Spleen (tissue), 11 donors: Measurements from ENCODE around the gene OBSCN. TPM values are rescaled to one million over a fixed set of nuclear protein-coding genes. Genes with fewer than 3 reads are reported as not detected.
A peak's percentile ranks its signal among the peaks of the same experiment; 100 is the strongest.

Source experiments
- DNase-seq: peaks from one replicate; pipeline ENCODE4 v3.0.0-alpha.2; 2020
- H3K27ac ChIP-seq, 8 donors: fragments of 200-600 bp; sonication (generic) in 7 of 8; 1 replicate in 4 of 8; 2 replicates in 4 of 8; pipeline versions ENCODE4 v1.5.0 to v1.8.0; 2016 to 2021; ENCODE audit warnings: inconsistent platforms in 4 of 8, mild to moderate bottlenecking in 4 of 8, moderate library complexity in 1 of 8
- H3K27me3 ChIP-seq, 7 donors: fragments of 200-600 bp; sonication (generic) in 6 of 7; replicated peaks in 1 of 7; 1 replicate in 4 of 7; 2 replicates in 3 of 7; pipeline versions ENCODE4 v1.5.0 to v1.8.0; 2016 to 2021; ENCODE audit warnings: inconsistent platforms in 3 of 7, mild to moderate bottlenecking in 1 of 7
- H3K36me3 ChIP-seq, 6 donors: fragments of 200-600 bp; sonication (generic) in 5 of 6; 1 replicate in 4 of 6; 2 replicates in 2 of 6; pipeline versions ENCODE4 v1.5.0 to v1.8.0; 2016 to 2021; ENCODE audit warnings: inconsistent platforms in 2 of 6
- H3K4me1 ChIP-seq, 6 donors: fragments of 200-600 bp; sonication (generic) in 5 of 6; 1 replicate in 3 of 6; 2 replicates in 3 of 6; pipeline versions ENCODE4 v1.5.0 to v1.8.0; 2016 to 2021; ENCODE audit warnings: inconsistent platforms in 3 of 6
- H3K4me3 ChIP-seq, 8 donors: fragments of 200-600 bp; sonication (generic) in 7 of 8; 1 replicate in 4 of 8; 2 replicates in 4 of 8; pipeline versions ENCODE4 v1.5.0 to v1.8.0; 2016 to 2021; ENCODE audit warnings: inconsistent platforms in 4 of 8, mild to moderate bottlenecking in 4 of 8, moderate library complexity in 2 of 8
- H3K9me3 ChIP-seq, 8 donors: fragments of 200-600 bp; sonication (generic) in 7 of 8; 1 replicate in 4 of 8; 2 replicates in 4 of 8; pipeline versions ENCODE4 v1.5.0 to v1.8.0; 2016 to 2021; ENCODE audit warnings: inconsistent platforms in 4 of 8
- POLR2A ChIP-seq, 3 donors: fragments of 450-650 bp; IDR thresholded peaks; one replicate each; pipeline ENCODE4 v1.5.1; 2017; ENCODE audit warnings: antibody characterized with exemption in 3 of 3, mild to moderate bottlenecking in 1 of 3
- POLR2AphosphoS5 ChIP-seq, 3 donors: sonication (generic); formaldehyde crosslinking; IDR thresholded peaks; one replicate each; pipeline ENCODE4 v1.5.1; 2017; ENCODE audit warnings: antibody characterized with exemption in 3 of 3
- WGBS, 5 donors: extraction: QIAGEN DNeasy Blood & Tissue Kit in 3 of 5; methylation state at CpG; one replicate each; pipeline versions ENCODE4 v1.1.5 to v1.1.7; 2013 to 2018; 5-methylcytosine and 5-hydroxymethylcytosine counted together
- intact Hi-C: fragments of 100-400 bp; cut with DNase I; formaldehyde crosslinking; loops from one replicate; pipeline ENCODE4 v1.15.0; 2023; ENCODE audit warnings: low total_unique reads
- polyA plus RNA-seq, 3 donors: library from polyadenylated mRNA; stranded (reverse); fragments of 200-250 nt; gene quantifications; one replicate each; pipeline ENCODE4 v1.2.1, GENCODE V29; 2013
- total RNA-seq, 7 donors: library from RNA; depleted of rRNA in 3 of 7; stranded (reverse); fragments of >200 nt in 3 of 7; fragmentation: NEBNext Ultra II Directional in 4 of 7; extraction: Animal tissue kit (Norgen Biotek cat#: 25700) in 4 of 7; gene quantifications; one replicate each; pipeline versions ENCODE4 v1.1.0 to v1.2.1, GENCODE V29; 2016 to 2021
- TF ChIP-seq, protein P1 (sequence below), 11 experiments: fragments of 200-600 bp in 7 of 11; fragments of 450-650 bp in 4 of 11; sonication (generic) in 4 of 11; IDR thresholded peaks in 8 of 11; conservative IDR thresholded peaks in 3 of 11; 1 replicate in 7 of 11; 2 replicates in 4 of 11; pipeline versions ENCODE4 v1.4.0 to v1.8.0; 2016 to 2021; ENCODE audit warnings: antibody characterized with exemption in 11 of 11, inconsistent platforms in 4 of 11, mild to moderate bottlenecking in 1 of 11
- donor health status: healthy with polysubstance abuse.
- donor health status: DM: no; HTN: no; CAD: no; lungs with moderate emphysema.
- donor health status: DM: no; HTN: no; CAD: no.
- donor health status: Bipolar disorder and iron deficiency.
- donor health status: healthy.
- donor health status: DM: no; HTN: no; CAD: no.
- donor health status: DM: yes; HTN: yes; CAD: no.

OBSCN gene
- total and polyA plus RNA-seq, 10 donors = 12.6 to 71.7 (median 41.9) TPM

DNA sequence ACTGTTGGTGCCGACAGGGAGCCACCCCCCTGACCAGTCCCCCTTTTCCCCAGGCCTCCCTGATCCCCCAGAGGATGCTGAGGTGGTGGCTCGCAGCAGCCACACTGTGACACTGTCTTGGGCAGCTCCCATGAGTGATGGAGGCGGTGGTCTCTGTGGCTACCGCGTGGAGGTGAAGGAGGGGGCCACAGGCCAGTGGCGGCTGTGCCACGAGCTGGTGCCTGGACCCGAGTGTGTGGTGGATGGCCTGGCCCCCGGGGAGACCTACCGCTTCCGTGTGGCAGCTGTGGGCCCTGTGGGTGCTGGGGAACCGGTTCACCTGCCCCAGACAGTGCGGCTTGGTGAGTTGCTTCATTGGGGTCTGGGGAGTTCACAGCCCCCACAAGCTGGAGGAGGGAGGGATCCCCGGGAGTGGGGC is 109.6 kb downstream of the OBSCN start:
- 81 to 94% (median 89%) methylated on average over 12 to 14 of the region's 14 CpGs for WGBS, 5 donors
- Histone ChIP-seq H3K4me1 (no peaks in the 10 kb centered on the region), H3K27ac (no peak overlapping the region), H3K36me3 (peaks cover 0 to 66% (median 41%) of the 10 kb centered on the region in 6 donors), H3K9me3 (peaks cover 0 to 18% (median 12%) of the 10 kb centered on the region in 8 donors), H3K4me3 (no peak overlapping the region), H3K27me3 (no peaks in the 10 kb centered on the region)
- intact Hi-C loops = no loop called here
- TF ChIP-seq POLR2A (IDR thresholded peaks at IDR 0.05) (no peak), POLR2AphosphoS5 (IDR thresholded peaks at IDR 0.05) (no peak)
- TF ChIP-seq, protein P1, sequence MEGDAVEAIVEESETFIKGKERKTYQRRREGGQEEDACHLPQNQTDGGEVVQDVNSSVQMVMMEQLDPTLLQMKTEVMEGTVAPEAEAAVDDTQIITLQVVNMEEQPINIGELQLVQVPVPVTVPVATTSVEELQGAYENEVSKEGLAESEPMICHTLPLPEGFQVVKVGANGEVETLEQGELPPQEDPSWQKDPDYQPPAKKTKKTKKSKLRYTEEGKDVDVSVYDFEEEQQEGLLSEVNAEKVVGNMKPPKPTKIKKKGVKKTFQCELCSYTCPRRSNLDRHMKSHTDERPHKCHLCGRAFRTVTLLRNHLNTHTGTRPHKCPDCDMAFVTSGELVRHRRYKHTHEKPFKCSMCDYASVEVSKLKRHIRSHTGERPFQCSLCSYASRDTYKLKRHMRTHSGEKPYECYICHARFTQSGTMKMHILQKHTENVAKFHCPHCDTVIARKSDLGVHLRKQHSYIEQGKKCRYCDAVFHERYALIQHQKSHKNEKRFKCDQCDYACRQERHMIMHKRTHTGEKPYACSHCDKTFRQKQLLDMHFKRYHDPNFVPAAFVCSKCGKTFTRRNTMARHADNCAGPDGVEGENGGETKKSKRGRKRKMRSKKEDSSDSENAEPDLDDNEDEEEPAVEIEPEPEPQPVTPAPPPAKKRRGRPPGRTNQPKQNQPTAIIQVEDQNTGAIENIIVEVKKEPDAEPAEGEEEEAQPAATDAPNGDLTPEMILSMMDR (IDR thresholded peaks at IDR 0.05 in 8 of 11, conservative IDR thresholded peaks at IDR 0.05 in 3 of 11) = no peak
- DNase-seq = peak; percentile 58

DNA sequence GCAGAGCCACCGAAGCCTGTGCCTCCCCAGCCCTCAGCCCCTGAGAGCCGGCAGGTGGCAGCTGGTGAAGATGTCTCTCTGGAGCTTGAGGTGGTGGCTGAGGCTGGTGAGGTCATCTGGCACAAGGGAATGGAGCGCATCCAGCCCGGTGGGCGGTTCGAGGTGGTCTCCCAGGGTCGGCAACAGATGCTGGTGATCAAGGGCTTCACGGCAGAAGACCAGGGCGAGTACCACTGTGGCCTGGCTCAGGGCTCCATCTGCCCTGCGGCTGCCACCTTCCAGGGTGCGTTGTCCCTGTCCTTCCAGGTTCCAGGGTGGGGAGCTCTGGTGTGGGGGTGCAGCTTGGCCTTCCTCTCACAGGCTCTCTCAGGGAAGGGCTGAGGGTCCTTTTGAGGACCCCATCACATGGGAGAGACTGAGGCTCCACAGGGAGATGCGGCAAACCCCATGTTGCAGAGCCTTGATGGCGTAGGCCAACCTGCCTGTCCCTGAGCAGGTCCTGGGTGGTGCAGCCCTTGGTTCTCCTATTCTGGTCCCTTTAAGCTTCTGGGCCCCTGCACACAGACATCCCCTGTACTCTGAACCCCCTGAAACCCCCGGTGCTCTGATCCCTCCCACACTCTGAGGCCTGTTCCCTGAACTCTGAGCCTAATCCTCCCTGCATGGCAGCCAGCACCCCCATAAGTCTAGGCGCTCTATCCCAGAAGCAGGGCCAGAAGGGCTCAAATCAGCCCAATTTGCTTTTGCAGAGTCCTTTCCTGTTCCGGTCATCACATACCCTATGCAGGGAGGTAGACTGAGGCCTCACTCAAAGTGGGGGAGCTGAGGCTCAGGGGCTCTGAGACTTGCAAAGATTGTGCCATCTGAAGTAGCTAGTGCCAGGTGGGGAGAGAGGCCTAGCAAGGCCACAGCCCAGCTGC is 110.3 kb downstream of the OBSCN start:
- Histone ChIP-seq H3K4me1 (no peaks in the 10 kb centered on the region), H3K4me3 (no peak overlapping the region), H3K36me3 (peaks cover 0 to 73% (median 41%) of the 10 kb centered on the region in 6 donors), H3K27ac (no peak overlapping the region), H3K9me3 (peaks cover 0 to 10% (median 5%) of the 10 kb centered on the region in 8 donors), H3K27me3 (no peaks in the 10 kb centered on the region)
- intact Hi-C loops = no loop called here
- TF ChIP-seq POLR2A (IDR thresholded peaks at IDR 0.05) (no peak), POLR2AphosphoS5 (IDR thresholded peaks at IDR 0.05) (no peak)
- TF ChIP-seq, protein P1 (IDR thresholded peaks at IDR 0.05 in 8 of 11, conservative IDR thresholded peaks at IDR 0.05 in 3 of 11) = no peak
- peak; percentile 61 for DNase-seq
- 82 to 96% (median 89%) methylated on average over 9 to 16 of the region's 16 CpGs for WGBS, 5 donors

DNA sequence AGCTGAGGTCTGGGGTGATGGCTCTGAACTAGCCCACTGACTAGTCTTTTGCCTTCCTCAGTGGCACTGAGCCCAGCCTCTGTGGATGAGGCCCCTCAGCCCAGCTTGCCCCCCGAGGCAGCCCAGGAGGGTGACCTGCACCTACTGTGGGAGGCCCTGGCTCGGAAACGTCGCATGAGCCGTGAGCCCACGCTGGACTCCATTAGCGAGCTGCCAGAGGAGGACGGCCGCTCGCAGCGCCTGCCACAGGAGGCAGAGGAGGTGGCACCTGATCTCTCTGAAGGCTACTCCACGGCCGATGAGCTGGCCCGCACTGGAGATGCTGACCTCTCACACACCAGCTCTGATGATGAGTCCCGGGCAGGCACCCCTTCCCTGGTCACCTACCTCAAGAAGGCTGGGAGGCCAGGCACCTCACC is 111.0 kb downstream of the OBSCN start:
- DNase-seq = peak; percentile 73
- intact Hi-C loops = no loop called here
- TF ChIP-seq POLR2A (IDR thresholded peaks at IDR 0.05) = no peak
- TF ChIP-seq, protein P1 (IDR thresholded peaks at IDR 0.05 in 8 of 11, conservative IDR thresholded peaks at IDR 0.05 in 3 of 11) = no peak
- TF ChIP-seq POLR2AphosphoS5 (IDR thresholded peaks at IDR 0.05) = no peak
- H3K4me1 ChIP-seq = no peaks in the 10 kb centered on the region
- H3K4me3 ChIP-seq = no peak overlapping the region
- no peaks in the 10 kb centered on the region for H3K27me3 ChIP-seq
- 93 to 98% (median 95%) methylated on average over 15 of the region's 15 CpGs for WGBS, 5 donors
- H3K27ac ChIP-seq = no peak overlapping the region
- H3K9me3 ChIP-seq = peaks cover 0 to 4% (median 0%) of the 10 kb centered on the region in 8 donors
- H3K36me3 ChIP-seq = peaks cover 0 to 80% (median 42%) of the 10 kb centered on the region in 6 donors
